Measurements from ENCODE around the gene PGM5.

DNA sequence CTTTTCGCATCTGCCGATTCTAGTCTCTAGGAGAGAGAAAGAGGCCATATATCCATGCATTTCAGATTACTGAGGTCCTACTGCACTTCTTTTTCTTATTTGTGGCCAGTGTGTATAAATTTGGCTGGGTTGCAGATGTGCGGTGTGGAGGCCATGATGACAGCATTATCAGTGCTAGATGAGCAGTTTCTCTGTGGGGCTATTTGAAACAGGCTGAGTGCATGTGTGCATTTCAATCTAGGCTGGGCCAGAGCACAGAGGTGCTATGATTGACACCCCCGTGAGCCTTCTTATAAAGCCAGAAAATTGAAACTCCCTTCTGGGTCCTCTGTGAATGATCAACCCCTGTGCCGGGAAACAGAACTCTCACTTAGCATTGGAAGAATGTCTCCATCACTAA is 114.2 kb downstream of the PGM5 start:
- TF ChIP-seq, protein P1, sequence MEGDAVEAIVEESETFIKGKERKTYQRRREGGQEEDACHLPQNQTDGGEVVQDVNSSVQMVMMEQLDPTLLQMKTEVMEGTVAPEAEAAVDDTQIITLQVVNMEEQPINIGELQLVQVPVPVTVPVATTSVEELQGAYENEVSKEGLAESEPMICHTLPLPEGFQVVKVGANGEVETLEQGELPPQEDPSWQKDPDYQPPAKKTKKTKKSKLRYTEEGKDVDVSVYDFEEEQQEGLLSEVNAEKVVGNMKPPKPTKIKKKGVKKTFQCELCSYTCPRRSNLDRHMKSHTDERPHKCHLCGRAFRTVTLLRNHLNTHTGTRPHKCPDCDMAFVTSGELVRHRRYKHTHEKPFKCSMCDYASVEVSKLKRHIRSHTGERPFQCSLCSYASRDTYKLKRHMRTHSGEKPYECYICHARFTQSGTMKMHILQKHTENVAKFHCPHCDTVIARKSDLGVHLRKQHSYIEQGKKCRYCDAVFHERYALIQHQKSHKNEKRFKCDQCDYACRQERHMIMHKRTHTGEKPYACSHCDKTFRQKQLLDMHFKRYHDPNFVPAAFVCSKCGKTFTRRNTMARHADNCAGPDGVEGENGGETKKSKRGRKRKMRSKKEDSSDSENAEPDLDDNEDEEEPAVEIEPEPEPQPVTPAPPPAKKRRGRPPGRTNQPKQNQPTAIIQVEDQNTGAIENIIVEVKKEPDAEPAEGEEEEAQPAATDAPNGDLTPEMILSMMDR (IDR thresholded peaks at IDR 0.05 in 4 of 5, conservative IDR thresholded peaks at IDR 0.05 in 1 of 5): no peak
- TF ChIP-seq POLR2A (IDR thresholded peaks at IDR 0.05): no peak

Measured in gastrocnemius medialis (tissue), 4 donors.